ENCODE data around the gene EFL1.

- TF ChIP-seq CTCF (IDR thresholded peaks at IDR 0.05; ENCODE audit: extremely low read depth in 1 of 2, insufficient read depth in 1 of 2, low read depth in 1 of 2, low read length in 2 of 2) (no peak), POLR2A (IDR thresholded peaks at IDR 0.05; ENCODE audit: low read depth, low read length) (no peak), POLR2AphosphoS5 (IDR thresholded peaks at IDR 0.05; ENCODE audit: insufficient read depth, low read depth, low read length) (no peak), JUN (IDR thresholded peaks at IDR 0.05; ENCODE audit: borderline replicate concordance, insufficient read depth, insufficient read length, low read depth) (no peak), MYC (IDR thresholded peaks at IDR 0.05; ENCODE audit: low read depth, low read length) (no peak), FOS (IDR thresholded peaks at IDR 0.05; ENCODE audit: borderline replicate concordance, insufficient read depth, low read length) (no peak), EZH2 (IDR thresholded peaks at IDR 0.05; ENCODE audit: borderline replicate concordance, low read depth, low read length, severe bottlenecking) (no peak), GATA2 (IDR thresholded peaks at IDR 0.05; ENCODE audit: insufficient read depth, insufficient read length, low read depth, low read length) (no peak)
These were observed 156.9 kb downstream of the EFL1 start for GRCh38 chr15:82105451-82106215.

Data from endothelial cell of umbilical vein (primary cell).